Mesenchymal stem cell (in vitro differentiated cells and primary cell): Measurements from ENCODE around the gene ALG14.

Experiments used
- DNase-seq: peaks from one replicate; pipeline ENCODE4 v3.0.0-alpha.2; 2013
- H2AFZ ChIP-seq: one replicate; pipeline ENCODE4 v1.6.1; 2013; ENCODE audit warnings: low read depth, mild to moderate bottlenecking, control low read depth, inconsistent platforms, low read length, moderate library complexity
- H2AK5ac ChIP-seq: 2 replicates; pipeline ENCODE4 v1.6.1; 2013; ENCODE audit warnings: low read length, moderate library complexity, mild to moderate bottlenecking, inconsistent platforms; ENCODE audit not compliant: severe bottlenecking
- H2BK120ac ChIP-seq: one replicate; pipeline ENCODE4 v1.6.1; 2013; ENCODE audit warnings: low read depth, mild to moderate bottlenecking, inconsistent platforms, low read length, moderate library complexity
- H2BK12ac ChIP-seq, 2 experiments: one replicate each; pipeline ENCODE4 v1.6.1; 2013; ENCODE audit warnings: inconsistent platforms in 2 of 2, low read length in 2 of 2, mild to moderate bottlenecking in 2 of 2, moderate library complexity in 2 of 2, control low read depth in 1 of 2
- H2BK15ac ChIP-seq: one replicate; pipeline ENCODE4 v1.6.1; 2013; ENCODE audit warnings: mild to moderate bottlenecking, low read depth, inconsistent platforms; ENCODE audit not compliant: poor library complexity, severe bottlenecking
- H2BK5ac ChIP-seq: 2 replicates; pipeline ENCODE4 v1.6.1; 2013; ENCODE audit warnings: low read depth, mild to moderate bottlenecking, low read length, control low read depth, inconsistent platforms; ENCODE audit not compliant: poor library complexity, severe bottlenecking
- H3K14ac ChIP-seq, 2 experiments: one replicate each; pipeline ENCODE4 v1.6.1; 2013; ENCODE audit warnings: inconsistent platforms in 2 of 2, low read length in 2 of 2, control low read depth in 1 of 2, mild to moderate bottlenecking in 1 of 2, moderate library complexity in 1 of 2
- H3K18ac ChIP-seq, 2 experiments: one replicate each; pipeline ENCODE4 v1.6.1; 2013; ENCODE audit warnings: inconsistent platforms in 2 of 2, low read length in 2 of 2, control low read depth in 1 of 2, low read depth in 1 of 2, mild to moderate bottlenecking in 1 of 2
- H3K23ac ChIP-seq, 2 experiments: one replicate each; pipeline ENCODE4 v1.6.1; 2013; ENCODE audit warnings: inconsistent platforms in 2 of 2, low read length in 2 of 2, mild to moderate bottlenecking in 2 of 2, moderate library complexity in 2 of 2, control low read depth in 1 of 2
- H3K27ac ChIP-seq: 2 replicates; pipeline ENCODE4 v1.5.1; 2013; ENCODE audit warnings: mild to moderate bottlenecking, moderate library complexity, low read length, control low read depth, inconsistent platforms; ENCODE audit not compliant: poor library complexity, severe bottlenecking
- H3K27me3 ChIP-seq, 2 experiments: 2 replicates each; pipeline versions ENCODE4 v1.6.1 to v1.7.0; 2013; ENCODE audit warnings: low read length in 2 of 2, mild to moderate bottlenecking in 2 of 2, moderate library complexity in 2 of 2, control low read depth in 1 of 2, inconsistent platforms in 1 of 2; ENCODE audit not compliant: control insufficient read depth in 1 of 2, insufficient read depth in 1 of 2
- H3K36me3 ChIP-seq, 2 experiments: 2 replicates each; pipeline versions ENCODE4 v1.6.1 to v1.7.0; 2013; ENCODE audit warnings: low read length in 2 of 2, control low read depth in 1 of 2, inconsistent platforms in 1 of 2, low read depth in 1 of 2, mild to moderate bottlenecking in 1 of 2; ENCODE audit not compliant: insufficient read depth in 2 of 2, control insufficient read depth in 1 of 2
- H3K4ac ChIP-seq, 2 experiments: one replicate each; pipeline ENCODE4 v1.6.1; 2013; ENCODE audit warnings: inconsistent platforms in 2 of 2, low read length in 2 of 2, mild to moderate bottlenecking in 2 of 2, moderate library complexity in 2 of 2, control low read depth in 1 of 2, low read depth in 1 of 2
- H3K4me1 ChIP-seq: 2 replicates; pipeline ENCODE4 v1.6.1; 2013; ENCODE audit warnings: low read depth, low read length, control low read depth; ENCODE audit not compliant: control insufficient read depth, insufficient read depth
- H3K4me2 ChIP-seq: 2 replicates; pipeline ENCODE4 v1.6.1; 2013; ENCODE audit warnings: low read length, mild to moderate bottlenecking, inconsistent platforms; ENCODE audit not compliant: poor library complexity, severe bottlenecking
- H3K4me3 ChIP-seq, 2 experiments: 2 replicates each; pipeline versions ENCODE4 v1.5.1 to v1.7.0; 2013; ENCODE audit warnings: low read length in 2 of 2, mild to moderate bottlenecking in 2 of 2, control low read depth in 1 of 2, low read depth in 1 of 2; ENCODE audit not compliant: insufficient read depth in 1 of 2
- H3K79me1 ChIP-seq: replicated peaks from 2 replicates; pipeline ENCODE4 v1.6.1; 2013; ENCODE audit warnings: mild to moderate bottlenecking, control low read depth, low read length, inconsistent platforms; ENCODE audit not compliant: poor library complexity, severe bottlenecking
- H3K9ac ChIP-seq: 2 replicates; pipeline ENCODE4 v1.7.0; 2013; ENCODE audit warnings: mild to moderate bottlenecking, low read length, moderate library complexity
- H3K9me3 ChIP-seq: 2 replicates; pipeline ENCODE4 v1.7.0; 2013; ENCODE audit warnings: mild to moderate bottlenecking, low read length; ENCODE audit not compliant: control insufficient read depth
- H4K8ac ChIP-seq: one replicate; pipeline ENCODE4 v1.6.1; 2013; ENCODE audit warnings: inconsistent platforms, mild to moderate bottlenecking, low read length, moderate library complexity
- H4K91ac ChIP-seq: one replicate; pipeline ENCODE4 v1.6.1; 2013; ENCODE audit warnings: mild to moderate bottlenecking, low read length, inconsistent platforms
- WGBS: methylation state at CpG from one replicate; pipeline ENCODE4 v1.1.7; 2013; ENCODE audit warnings: mixed read lengths; 5-methylcytosine and 5-hydroxymethylcytosine counted together

Gene ALG14

GRCh38 chr1:94927405-94928175 lies 145.2 kb downstream of the ALG14 start:
- Histone ChIP-seq H4K91ac (peak overlapping the region; percentile 93), H3K14ac (peak overlapping the region in 1 of 2 experiments; percentile 83), H2BK15ac (peak overlapping the region; percentile 98), H3K18ac (peak overlapping the region; percentile 90 to 91), H2BK5ac (peak overlapping the region; percentile 81), H3K4me2 (peak overlapping the region; percentile 50), H3K4ac (peak overlapping the region; percentile 91 to 95), H3K9ac (peak overlapping the region; percentile 87), H2BK12ac (peak overlapping the region in 1 of 2 experiments; percentile 90), H2AFZ (peak overlapping the region; percentile 78), H2AK5ac (peak overlapping the region; percentile 59), H3K27me3 (no peaks in the 10 kb centered on the region), H3K36me3 (no peaks in the 10 kb centered on the region), H3K79me1 (peaks cover 16% of the 10 kb centered on the region), H3K23ac (peak overlapping the region in 1 of 2 experiments; percentile 57), H3K4me1 (peaks cover 20% of the 10 kb centered on the region), H2BK120ac (peak overlapping the region; percentile 86), H3K27ac (peak overlapping the region; percentile 60), H3K9me3 (no peaks in the 10 kb centered on the region), H4K8ac (peak overlapping the region; percentile 86), H3K4me3 (peak overlapping the region; percentile 60 to 83)
- peak; percentile 75 for DNase-seq
- 7% methylated on average over 35 of the region's 40 CpGs for whole genome bisulfite sequencing

- H3K14ac ChIP-seq, result peak within 1 kb of the TSS; percentile 82 to 97
- peak within 1 kb of the TSS; percentile 54 for H3K4me2 ChIP-seq
- H4K91ac ChIP-seq, result peak within 1 kb of the TSS; percentile 94
- H3K9ac ChIP-seq, result peak within 1 kb of the TSS; percentile 98
- peaks cover 16% of the 10 kb centered on the region for H3K79me1 ChIP-seq
- H3K27me3 ChIP-seq, result no peaks in the 10 kb centered on the region
- peak within 1 kb of the TSS; percentile 98 for H2BK15ac ChIP-seq
- DNase-seq, result peak; percentile 95
- H3K9me3 ChIP-seq, result no peaks in the 10 kb centered on the region
- peak within 1 kb of the TSS; percentile 91 to 99 for H3K18ac ChIP-seq
- peak within 1 kb of the TSS; percentile 95 for H3K27ac ChIP-seq
- no peaks in the 10 kb centered on the region for H3K36me3 ChIP-seq
- peak within 1 kb of the TSS; percentile 72 for H2AK5ac ChIP-seq
- peak within 1 kb of the TSS; percentile 96 for H2BK120ac ChIP-seq
- peak within 1 kb of the TSS; percentile 99 for H2BK5ac ChIP-seq
- peak within 1 kb of the TSS; percentile 78 for H2AFZ ChIP-seq
- H3K4me3 ChIP-seq, result peak within 1 kb of the TSS; percentile 83 to 90
- H3K23ac ChIP-seq, result peak within 1 kb of the TSS; percentile 97 to 98
- H3K4ac ChIP-seq, result peak within 1 kb of the TSS; percentile 96 to 97
- peak within 1 kb of the TSS; percentile 60 to 92 for H2BK12ac ChIP-seq
- peak within 1 kb of the TSS; percentile 90 for H4K8ac ChIP-seq
- WGBS, result under 1% methylated on average over 57 of the region's 57 CpGs
- peaks cover 21% of the 10 kb centered on the region for H3K4me1 ChIP-seq
Measured at GRCh38 chr1:94926915-94927404, 145.8 kb downstream of the ALG14 start, which contains the start of gene CNN3. Gene CNN3, minus strand, starts transcription at chr1:94927110. Its CDS starts 216 bp downstream, at chr1:94926894.

GRCh38 chr1:94926126-94926914 lies 146.4 kb downstream of the ALG14 start:
- peak overlapping the region; percentile 95 for H3K27ac ChIP-seq
- 1% methylated on average over 74 of the region's 78 CpGs for WGBS
- DNase-seq, result peak; percentile 76

More at GRCh38 chr1:94926126-94926914, 146.4 kb downstream of the ALG14 start:
- Histone ChIP-seq H3K27me3 (no peaks in the 10 kb centered on the region), H3K23ac (peak overlapping the region; percentile 97 to 98), H3K9me3 (no peaks in the 10 kb centered on the region), H3K36me3 (no peaks in the 10 kb centered on the region), H3K4me1 (peaks cover 21% of the 10 kb centered on the region), H2BK15ac (peak overlapping the region; percentile 73), H3K4me2 (peak overlapping the region; percentile 54), H2AK5ac (peak overlapping the region; percentile 72), H3K4me3 (peak overlapping the region; percentile 83 to 90), H3K14ac (peak overlapping the region; percentile 82 to 97), H3K9ac (peak overlapping the region; percentile 98), H4K8ac (peak overlapping the region; percentile 90), H3K18ac (peak overlapping the region; percentile 91 to 99), H2BK5ac (peak overlapping the region; percentile 99), H3K4ac (peak overlapping the region; percentile 96 to 97), H4K91ac (peak overlapping the region; percentile 94), H2BK12ac (peak overlapping the region; percentile 60 to 92), H3K79me1 (peaks cover 14% of the 10 kb centered on the region), H2BK120ac (peak overlapping the region; percentile 96), H2AFZ (peak overlapping the region; percentile 44)
